Measurements from ENCODE around the gene TERB1. TPM values are rescaled to one million over a fixed set of nuclear protein-coding genes. Genes with fewer than 3 reads are reported as not detected.
"Not testable (repeated sequence)": the region's sequence is repeated elsewhere in the genome, so short reads cannot be mapped to it uniquely, and the experiment has no call there.

TERB1 gene
- total RNA-seq, 2 experiments from 2014 or later, result 0.11 to 0.22 TPM

GRCh38 chr16:66798161-66798560 lies 3.2 kb downstream of the TERB1 start:
- Mint-ChIP-seq H3K4me3 (no peak overlapping the region), H3K36me3 (ENCODE audit: low read depth) (peaks cover 14% of the 10 kb centered on the region), H3K27me3 (no peaks in the 10 kb centered on the region), H3K4me1 (ENCODE audit: low read depth) (no peaks in the 10 kb centered on the region), H3K9me3 (no peaks in the 10 kb centered on the region), H3K27ac (no peak overlapping the region)
- peaks cover 0 to 13% of the 10 kb centered on the region in 2 experiments for H3K9me3 ChIP-seq (ENCODE audit: control insufficient read depth in 1 of 2, insufficient read depth in 1 of 2, low read length in 2 of 2)
- no peak for TF ChIP-seq CTCF (IDR thresholded peaks at IDR 0.05)
- H3K36me3 ChIP-seq (ENCODE audit: insufficient read depth, low read length), result peaks cover 19% of the 10 kb centered on the region
- DNase-seq, result no peak
- H3K27me3 ChIP-seq (ENCODE audit: control insufficient read depth in 1 of 2, insufficient read depth in 2 of 2, low read length in 2 of 2), result no peaks in the 10 kb centered on the region
- ATAC-seq (ENCODE audit: poor library complexity), result no peak
- ChIA-PET POLR2A (no interaction called here), CTCF (no interaction called here)
- intact Hi-C loops (cut with DNase I, micrococcal nuclease), result no loop called here
- no peaks in the 10 kb centered on the region for H3K4me1 ChIP-seq (ENCODE audit: insufficient read depth, low read length)
- H3K4me3 ChIP-seq (ENCODE audit: low read length), result no peak overlapping the region
- no peak overlapping the region for H3K27ac ChIP-seq (ENCODE audit: low read depth in 1 of 2, low read length in 2 of 2)

- CTCF ChIA-PET; H3K36me3 ChIP-seq (ENCODE audit: insufficient read depth, low read length); H3K4me1 Mint-ChIP-seq (ENCODE audit: low read depth); H3K4me3 ChIP-seq (ENCODE audit: low read length); H3K9me3 Mint-ChIP-seq; intact Hi-C loops (cut with DNase I, micrococcal nuclease); H3K4me1 ChIP-seq (ENCODE audit: insufficient read depth, low read length); H3K9me3 ChIP-seq (ENCODE audit: control insufficient read depth in 1 of 2, insufficient read depth in 1 of 2, low read length in 2 of 2); H3K4me3 Mint-ChIP-seq; POLR2A ChIA-PET; DNase-seq; ATAC-seq (ENCODE audit: poor library complexity); H3K27ac ChIP-seq (ENCODE audit: low read depth in 1 of 2, low read length in 2 of 2); H3K27me3 Mint-ChIP-seq; H3K27ac Mint-ChIP-seq; H3K36me3 Mint-ChIP-seq (ENCODE audit: low read depth); H3K27me3 ChIP-seq (ENCODE audit: control insufficient read depth in 1 of 2, insufficient read depth in 2 of 2, low read length in 2 of 2): not testable (repeated sequence)
Measured at GRCh38 chr16:66793984-66794383, 7.4 kb downstream of the TERB1 start.

GRCh38 chr16:66790130-66790733 lies 11.2 kb downstream of the TERB1 start:
- DNase-seq (no peak), ATAC-seq (ENCODE audit: poor library complexity) (no peak)
- H3K4me3 Mint-ChIP-seq, result no peak overlapping the region
- Histone ChIP-seq H3K9me3 (ENCODE audit: control insufficient read depth in 1 of 2, insufficient read depth in 1 of 2, low read length in 2 of 2) (no peaks in the 10 kb centered on the region), H3K4me1 (ENCODE audit: insufficient read depth, low read length) (no peaks in the 10 kb centered on the region), H3K27ac (ENCODE audit: low read depth in 1 of 2, low read length in 2 of 2) (no peak overlapping the region), H3K27me3 (ENCODE audit: control insufficient read depth in 1 of 2, insufficient read depth in 2 of 2, low read length in 2 of 2) (peaks cover 0 to 2% of the 10 kb centered on the region in 2 experiments), H3K36me3 (ENCODE audit: insufficient read depth, low read length) (no peaks in the 10 kb centered on the region), H3K4me3 (ENCODE audit: low read length) (no peak overlapping the region)
- no peak for TF ChIP-seq CTCF (IDR thresholded peaks at IDR 0.05)
- intact Hi-C loops (cut with DNase I, micrococcal nuclease), result no loop called here
- H3K36me3 Mint-ChIP-seq (ENCODE audit: low read depth), result no peaks in the 10 kb centered on the region
- no peaks in the 10 kb centered on the region for H3K27me3 Mint-ChIP-seq
- no peak overlapping the region for H3K27ac Mint-ChIP-seq
- CTCF ChIA-PET, result no interaction called here
- POLR2A ChIA-PET, result no interaction called here
- H3K4me1 Mint-ChIP-seq (ENCODE audit: low read depth), result no peaks in the 10 kb centered on the region
- no peaks in the 10 kb centered on the region for H3K9me3 Mint-ChIP-seq

- Mint-ChIP-seq H3K27ac (no peak overlapping the region), H3K36me3 (ENCODE audit: low read depth) (no peaks in the 10 kb centered on the region), H3K27me3 (no peaks in the 10 kb centered on the region), H3K4me3 (no peak overlapping the region), H3K9me3 (no peaks in the 10 kb centered on the region), H3K4me1 (ENCODE audit: low read depth) (no peaks in the 10 kb centered on the region)
- H3K27me3 ChIP-seq (ENCODE audit: control insufficient read depth in 1 of 2, insufficient read depth in 2 of 2, low read length in 2 of 2), result peaks cover 0 to 2% of the 10 kb centered on the region in 2 experiments
- H3K27ac ChIP-seq (ENCODE audit: low read depth in 1 of 2, low read length in 2 of 2), result no peak overlapping the region
- TF ChIP-seq CTCF (IDR thresholded peaks at IDR 0.05), result no peak
- no peak for DNase-seq
- no peak for ATAC-seq (ENCODE audit: poor library complexity)
- ChIA-PET POLR2A (no interaction called here), CTCF (no interaction called here)
- no peaks in the 10 kb centered on the region for H3K36me3 ChIP-seq (ENCODE audit: insufficient read depth, low read length)
- no peaks in the 10 kb centered on the region for H3K4me1 ChIP-seq (ENCODE audit: insufficient read depth, low read length)
- intact Hi-C loops (cut with DNase I, micrococcal nuclease), result no loop called here
- no peaks in the 10 kb centered on the region for H3K9me3 ChIP-seq (ENCODE audit: control insufficient read depth in 1 of 2, insufficient read depth in 1 of 2, low read length in 2 of 2)
- H3K4me3 ChIP-seq (ENCODE audit: low read length), result no peak overlapping the region
Measured at GRCh38 chr16:66787427-66787826, 14.0 kb downstream of the TERB1 start.
